Dedifferentiated amniotic fluid mesenchymal stem cell (primary cell): ENCODE results near the gene ST6GAL1.

Experiments
- DNase-seq: peaks from one replicate; pipeline ENCODE4 v3.0.0-alpha.2; 2016; ENCODE audit errors: extremely low spot score

The ST6GAL1 gene

DNA sequence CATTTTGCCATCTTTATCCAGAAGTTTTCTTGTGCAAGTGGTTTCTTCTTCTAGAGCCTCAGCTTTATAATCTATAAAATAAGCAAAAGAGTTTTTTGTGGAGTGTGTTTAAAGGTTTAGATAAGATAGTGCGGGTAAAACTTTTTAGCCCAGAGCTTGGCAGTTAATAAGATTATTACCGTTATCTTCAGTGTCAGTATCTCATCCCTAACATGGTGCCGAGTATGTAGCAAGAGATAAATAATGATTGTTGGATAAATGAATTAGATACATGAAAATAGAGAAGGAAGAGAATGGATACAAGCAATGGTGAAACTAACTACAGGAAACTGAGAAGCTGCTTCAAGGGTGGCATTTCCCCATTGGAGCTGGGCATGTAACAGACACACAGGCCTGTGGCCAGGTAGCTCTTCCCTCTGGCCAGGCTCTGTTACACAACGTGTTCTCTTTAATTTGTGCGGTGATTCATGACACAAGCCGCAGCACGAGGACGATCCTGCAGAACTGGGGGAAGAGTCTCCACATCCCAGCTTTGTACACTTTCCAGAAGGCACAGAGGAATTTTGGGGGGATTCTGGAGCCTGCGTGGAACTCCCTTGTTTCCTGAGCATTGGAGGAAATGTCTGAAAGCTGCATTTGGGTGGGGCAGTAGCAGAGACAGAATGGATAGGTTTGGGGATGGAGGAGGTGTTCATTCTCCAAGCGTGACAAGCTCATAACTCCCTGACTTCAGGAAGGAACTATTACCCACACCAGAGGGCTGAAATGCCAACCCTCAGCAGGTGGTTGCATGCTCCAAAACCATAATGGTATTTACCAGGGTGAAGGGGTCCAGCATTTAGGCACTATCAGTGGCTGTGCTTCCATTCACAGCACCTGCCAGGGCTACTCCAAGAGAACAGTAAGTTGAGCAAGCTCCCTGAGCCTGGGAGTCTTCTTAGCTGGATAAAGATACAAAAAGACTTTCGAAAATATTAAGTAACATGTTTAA, 14.2 kb upstream of the ST6GAL1 start:
- DNase-seq: no peak

DNA sequence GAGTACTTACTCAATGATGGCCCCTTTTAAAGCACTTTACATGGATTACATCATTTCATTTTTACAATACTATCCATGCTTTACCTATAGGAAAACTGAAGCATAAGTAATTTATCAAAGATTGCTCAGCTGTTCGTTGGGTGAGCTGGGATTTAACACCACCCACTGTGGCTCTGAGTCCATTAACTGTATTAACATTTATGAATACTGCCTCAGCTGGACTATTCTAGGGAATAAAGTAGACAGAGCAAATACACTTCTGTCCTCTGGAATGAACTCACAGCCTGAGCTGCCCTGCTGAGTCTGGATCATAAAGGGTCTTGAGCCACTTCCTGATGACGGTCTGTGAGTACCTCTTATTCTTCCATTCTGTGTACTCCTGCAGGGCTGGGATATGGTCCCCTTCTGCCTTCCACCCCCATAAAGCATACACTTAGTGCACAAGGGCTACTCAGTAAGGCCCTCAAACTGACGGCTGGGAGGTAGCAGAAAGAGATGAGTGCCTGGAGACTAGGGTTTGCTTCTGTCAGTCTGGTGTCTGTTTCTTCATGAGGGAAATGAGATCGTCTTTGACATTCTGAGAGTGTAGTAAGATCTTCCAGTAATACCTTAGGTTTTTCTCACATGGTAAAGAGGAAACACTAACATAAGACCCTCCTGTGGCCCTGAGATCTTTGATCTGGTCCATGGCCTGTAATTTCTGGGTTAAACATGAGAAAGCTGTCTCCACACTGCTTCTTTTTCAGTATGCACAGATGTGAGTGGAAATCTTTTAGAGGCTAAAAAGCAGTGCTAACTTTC, 12.6 kb upstream of the ST6GAL1 start:
- DNase-seq: no peak

DNA sequence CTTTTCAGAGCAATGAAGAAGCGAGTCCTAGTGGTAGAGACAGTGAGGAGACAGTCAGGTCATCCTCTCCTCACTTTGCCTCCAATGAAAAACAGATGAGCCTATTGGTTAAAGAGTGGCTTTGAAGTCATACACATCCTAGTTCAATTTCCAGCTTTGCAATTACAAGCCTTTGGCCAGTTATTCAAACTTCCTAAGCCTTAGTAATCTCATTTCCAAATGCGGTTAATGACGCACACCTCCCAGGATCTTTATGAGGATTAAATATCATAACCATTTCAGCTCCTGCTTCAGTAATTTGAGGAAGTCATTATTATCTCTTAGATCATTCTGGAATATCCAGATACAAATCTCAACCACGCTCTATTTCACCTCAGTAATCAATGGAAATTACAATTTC, 10.0 kb upstream of the ST6GAL1 start:
- DNase-seq: no peak

DNA sequence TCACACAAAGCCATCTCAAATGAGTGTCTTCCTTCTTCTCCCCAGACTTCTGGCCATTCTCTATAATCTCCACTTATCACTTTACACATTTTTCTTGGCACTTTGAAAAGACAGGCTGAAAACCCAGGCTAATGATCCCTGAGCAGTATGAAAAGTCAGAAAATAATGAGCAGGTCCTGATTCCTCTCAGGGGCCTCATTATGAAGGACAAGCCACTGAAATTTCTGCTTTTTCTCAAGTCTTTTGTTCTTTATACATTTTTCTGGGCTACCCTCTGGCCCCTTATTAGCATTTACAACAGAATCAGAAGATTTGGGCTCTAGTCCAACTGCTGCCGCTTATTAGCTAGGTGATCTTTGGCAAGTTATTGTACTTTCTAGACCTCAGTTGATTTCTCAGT, 9.5 kb upstream of the ST6GAL1 start:
- DNase-seq: no peak

DNA sequence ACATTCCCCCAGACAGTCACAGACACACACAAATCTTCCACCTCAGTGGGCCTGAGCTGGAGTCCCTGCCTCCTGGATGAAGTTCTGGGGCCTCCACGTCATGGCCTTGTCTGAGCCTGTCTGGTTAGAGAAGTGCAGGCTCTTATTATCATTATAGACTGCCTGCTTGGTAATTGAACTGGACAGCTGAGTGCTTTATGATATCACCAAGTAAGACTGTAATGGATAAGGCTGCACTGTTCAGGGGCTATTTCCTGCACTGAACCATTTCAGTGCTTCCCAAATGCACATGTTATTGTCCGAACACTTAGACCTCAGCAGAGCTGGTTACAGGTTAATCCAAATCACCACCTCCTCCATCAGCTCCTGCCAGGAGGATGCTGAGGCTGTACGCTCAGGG, 8.7 kb upstream of the ST6GAL1 start:
- DNase-seq: no peak

DNA sequence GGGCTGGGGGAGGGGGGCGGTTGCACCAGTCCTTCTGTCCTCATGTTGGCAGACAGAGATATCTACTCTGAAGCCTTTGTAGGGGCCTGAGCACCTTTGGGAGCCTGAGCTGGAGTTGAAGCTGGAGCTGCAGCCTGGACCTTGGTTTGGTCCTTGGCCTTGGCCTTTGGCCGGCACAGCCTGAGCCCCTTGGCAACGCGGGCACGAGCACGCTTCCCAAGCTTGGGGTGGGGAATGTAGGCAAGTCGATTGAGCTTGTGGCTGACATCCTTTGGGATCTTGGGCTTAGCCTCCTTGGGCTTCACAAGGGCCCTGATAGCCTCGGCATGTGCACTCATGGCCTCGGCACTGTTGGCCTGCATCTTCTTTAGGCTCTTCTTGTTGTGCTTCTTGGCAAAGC, 8.1 kb upstream of the ST6GAL1 start:
- DNase-seq: no peak

DNA sequence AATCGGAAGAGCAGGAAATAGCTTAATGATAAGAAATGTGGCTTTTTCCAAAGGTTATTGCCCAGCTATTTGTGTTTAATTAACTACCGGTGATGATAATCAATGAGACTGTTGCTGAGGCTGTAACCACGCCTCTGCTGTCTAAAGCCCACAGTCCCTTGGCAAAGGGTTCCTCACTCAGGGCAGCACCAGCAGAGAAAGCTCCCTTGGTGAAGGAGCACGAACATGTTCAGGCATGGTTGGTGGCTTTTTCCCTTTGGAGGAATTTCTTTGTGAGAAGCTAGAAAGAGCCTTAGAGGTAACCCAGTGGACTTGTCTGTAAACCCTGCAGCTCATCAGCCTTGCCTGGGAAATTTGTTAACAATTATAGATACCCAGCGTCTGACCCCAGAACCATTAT, 7.5 kb upstream of the ST6GAL1 start:
- no peak for DNase-seq

DNA sequence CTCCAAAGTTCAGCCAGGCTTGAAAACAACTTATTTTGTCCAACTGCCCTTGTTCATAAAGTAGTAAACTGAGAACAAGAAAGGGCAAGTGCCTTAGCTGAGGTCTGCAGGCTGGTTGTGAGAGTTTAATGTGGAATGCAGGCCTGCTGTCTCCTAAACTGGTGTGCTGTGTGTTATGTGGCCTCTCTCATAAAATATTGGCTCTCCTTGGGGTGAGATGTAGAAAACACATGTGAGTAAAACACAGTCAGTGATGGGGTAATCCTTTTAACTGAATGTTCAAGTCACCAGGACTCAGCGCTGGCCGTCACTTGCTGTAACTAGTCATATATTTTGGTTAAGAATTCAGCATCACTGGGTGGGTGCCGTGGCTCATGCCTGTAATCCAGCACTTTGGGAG, 7.1 kb upstream of the ST6GAL1 start:
- no peak for DNase-seq

DNA sequence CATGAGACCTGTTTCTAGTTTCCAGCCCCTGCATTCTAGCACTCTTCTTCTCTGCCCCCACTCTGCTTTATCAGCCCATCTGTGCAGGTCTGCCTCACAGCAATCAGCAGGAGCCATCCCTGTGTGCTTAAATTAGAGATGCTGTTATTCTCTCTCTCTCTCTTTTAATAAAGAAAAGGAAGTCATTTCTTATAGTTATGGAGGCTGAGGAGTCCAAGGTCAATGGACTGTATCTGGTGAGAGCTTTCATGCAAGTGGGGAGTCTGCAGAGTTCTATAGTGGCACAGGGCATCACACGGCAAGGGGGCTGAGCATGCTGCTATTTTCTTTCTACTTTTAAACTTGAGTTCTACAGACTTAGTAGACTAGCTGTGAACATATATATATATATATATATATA, 4.5 kb upstream of the ST6GAL1 start:
- DNase-seq: no peak

DNA sequence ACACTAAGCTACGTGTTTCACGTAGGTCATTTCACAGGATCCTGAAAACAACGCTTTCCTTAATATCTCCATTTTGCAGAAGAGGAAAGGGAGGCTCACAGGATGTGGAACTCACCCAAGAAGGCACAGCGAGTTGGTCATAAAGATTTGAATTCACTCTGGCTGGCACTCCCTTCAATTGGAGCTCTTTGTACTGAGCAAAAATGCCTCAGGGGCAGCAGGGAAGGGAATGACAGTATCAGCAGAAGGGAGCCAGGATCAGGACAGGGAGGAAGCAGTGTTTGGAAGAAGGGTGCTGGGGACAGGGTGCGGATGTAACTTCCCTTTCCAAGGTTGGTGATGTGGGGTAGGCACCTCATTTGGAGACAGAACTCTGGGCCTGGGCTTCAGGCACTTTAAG, 1.1 kb upstream of the ST6GAL1 start:
- no peak for DNase-seq

DNA sequence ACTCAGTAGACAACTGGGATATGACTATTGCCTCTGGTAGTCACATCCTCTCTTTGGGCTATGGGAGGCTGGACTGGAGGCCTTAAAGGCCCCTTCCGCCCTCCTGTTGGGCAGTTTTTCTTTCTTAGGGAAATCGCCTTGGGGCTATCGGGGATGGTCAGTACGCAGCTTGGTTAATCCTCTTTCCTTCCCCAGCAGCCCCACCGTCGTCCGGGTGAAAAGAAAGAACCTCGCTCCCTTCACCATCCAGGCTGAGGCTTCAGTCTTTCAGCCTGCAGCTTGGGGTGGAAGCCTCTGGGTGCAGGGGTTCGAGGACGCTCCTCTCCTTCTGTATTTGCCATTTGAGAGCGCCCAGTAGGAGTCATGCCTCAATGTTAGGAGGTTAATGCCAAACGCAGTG, 641 bp upstream of the ST6GAL1 start:
- DNase-seq: no peak

DNA sequence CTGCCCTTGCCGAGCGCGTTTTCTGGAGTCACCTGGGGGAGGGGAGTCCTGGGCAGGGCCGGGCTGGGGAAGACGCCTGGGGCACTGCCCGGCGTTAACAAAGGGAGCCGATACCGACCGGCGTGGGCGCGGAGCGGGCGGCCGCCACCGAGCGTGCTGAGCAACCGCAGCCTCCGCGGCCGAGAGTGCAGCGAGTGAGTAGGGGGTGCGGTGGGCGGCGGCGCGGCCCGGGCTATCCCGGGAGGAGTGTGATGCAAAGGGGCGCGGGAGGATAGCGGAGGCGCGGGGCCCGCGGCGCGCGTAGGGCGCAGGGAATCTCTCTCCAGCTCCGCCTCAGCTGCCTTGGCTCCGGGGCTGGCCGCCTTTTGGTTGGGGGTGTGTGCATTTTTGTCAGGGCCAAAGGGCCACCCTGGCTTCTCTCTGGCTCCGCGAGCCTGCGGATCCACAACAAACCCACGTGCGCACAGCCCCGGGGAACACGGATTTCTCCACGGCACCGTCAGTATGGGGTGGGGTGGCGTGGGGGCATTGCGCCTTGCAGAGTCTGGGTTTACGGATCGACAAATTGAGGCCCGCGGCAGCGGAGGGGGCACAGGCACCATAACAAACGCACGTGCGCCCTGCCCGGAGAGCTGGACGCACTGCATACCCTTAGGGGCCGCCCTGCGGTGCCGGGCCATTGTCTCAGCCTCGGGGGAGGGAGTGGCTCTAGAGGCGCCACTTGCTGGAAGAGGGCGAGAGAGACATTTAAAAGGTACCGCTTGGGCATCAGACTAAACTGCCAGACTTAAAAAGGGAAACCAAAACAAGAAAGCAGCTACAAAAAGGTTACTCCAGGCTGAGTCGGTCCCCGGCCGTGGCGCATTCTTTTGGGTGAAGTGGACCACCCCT, 560 bp downstream of the ST6GAL1 start:
- DNase-seq: peak; percentile 26

DNA sequence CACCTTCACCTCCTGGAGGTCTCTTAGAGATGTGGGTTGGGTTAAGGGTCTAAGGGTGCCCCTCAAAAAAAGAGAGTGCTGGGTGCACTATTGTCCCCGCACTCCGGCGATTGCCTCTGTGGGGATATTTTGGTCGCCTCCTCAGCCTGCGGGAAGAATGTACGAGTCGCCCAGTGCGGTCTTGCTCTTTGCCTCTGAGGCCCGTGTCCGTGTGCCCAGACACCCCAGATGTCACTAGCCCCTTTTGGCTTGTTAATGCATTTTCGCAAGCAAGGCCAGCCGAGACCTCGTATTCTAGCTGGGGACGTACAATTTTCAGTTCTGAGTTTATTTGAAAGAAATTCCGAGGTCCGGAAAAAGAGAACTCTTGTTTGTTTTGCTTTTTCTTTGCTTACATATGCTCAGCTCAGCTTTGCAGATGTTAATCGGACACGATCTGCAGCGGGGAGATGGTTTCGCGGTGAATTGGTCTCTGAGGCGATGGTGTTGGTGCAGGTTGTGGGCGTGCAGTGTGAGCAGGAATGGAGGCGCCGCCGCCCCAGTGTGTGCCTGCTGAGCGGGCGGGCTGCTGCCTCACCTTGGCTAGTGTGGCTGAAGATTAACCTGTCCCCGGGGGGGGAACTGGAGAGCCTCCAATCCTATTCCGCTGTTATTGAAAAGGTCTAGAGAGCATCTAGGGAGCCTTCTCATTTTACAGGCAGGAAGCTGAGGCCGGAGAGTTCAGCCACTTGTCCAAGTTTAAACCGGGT, 1.4 kb downstream of the ST6GAL1 start:
- DNase-seq: peak; percentile 16

DNA sequence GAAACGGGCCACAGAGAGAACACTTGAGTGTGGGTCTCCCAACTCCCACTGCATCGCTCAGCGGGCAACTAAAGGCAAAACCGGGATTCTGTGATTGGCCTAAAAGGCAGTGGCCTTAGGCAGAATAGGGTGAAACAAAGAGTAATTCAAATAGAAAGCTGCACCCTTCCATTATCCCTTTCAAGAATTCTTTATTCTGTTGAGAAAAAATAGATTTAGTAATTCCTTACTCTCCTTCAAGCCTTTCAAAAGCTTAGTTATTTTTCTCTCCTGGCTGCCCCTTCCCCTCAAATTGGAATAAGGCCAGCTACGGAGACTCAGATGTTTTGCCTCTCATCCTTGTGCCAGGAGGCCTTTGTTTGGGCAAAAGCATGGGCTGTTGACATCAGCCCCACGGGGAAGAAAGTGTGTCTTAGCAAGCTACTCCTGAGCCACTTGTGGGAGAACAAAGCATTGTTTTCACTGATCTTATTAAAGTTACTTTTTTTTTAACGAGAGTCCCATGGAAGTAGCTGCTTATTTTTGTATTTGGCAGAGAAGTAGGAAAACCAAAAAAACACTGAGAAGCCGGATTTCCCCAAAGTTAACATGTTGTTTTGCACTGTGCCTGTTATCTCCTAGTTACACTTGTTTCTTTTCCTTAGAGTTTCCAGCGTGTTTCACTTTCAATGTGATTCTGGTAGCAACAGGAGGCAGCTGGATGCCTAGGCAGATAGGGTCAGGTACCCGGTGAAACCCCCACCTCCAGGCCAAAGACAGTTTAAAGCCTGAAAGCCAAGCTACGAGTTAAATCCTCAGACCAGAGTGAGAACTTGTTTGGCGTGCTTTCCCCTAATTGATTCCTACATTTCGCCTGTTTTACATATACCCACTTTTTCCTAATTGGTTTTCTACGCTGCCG, 2.2 kb downstream of the ST6GAL1 start:
- no peak for DNase-seq

DNA sequence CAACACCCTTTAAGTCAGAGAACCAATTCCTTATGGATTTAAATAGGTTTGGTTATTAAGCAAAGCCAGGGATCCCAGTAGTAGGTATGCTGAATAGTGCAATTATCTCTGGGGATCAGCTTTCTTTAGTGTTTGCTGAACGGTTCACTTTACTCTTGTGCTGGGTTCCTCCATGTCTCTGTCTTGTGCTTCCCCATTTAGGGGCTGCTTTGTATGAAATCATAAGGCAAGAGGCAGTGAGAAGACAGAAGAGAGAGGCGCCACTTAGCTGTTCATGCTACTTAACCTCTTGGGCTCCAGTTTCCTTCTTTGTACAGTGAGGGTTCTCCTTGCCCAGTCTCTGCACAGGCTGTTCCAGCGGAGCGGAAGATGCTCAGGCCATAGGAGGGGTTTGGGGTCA, 3.5 kb downstream of the ST6GAL1 start:
- DNase-seq: no peak

DNA sequence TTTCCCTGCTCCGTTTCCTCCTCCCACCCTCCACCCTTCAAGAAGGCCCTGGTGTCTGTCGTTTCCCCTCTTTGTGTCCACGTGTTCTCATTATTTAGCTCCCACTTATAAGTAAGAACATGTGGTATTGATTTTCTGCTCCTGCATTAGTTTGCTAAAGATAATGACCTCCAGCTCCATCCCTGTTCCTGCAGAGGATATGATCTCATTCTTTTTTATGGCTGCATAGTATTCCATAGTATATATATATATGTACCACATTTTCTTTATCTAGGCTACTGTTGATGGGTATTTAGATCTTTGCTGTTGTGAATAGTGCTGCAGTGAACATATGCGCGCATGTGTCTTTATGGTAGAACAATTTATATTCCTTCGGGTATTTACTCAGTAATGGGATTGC, 4.8 kb downstream of the ST6GAL1 start:
- DNase-seq: no peak

DNA sequence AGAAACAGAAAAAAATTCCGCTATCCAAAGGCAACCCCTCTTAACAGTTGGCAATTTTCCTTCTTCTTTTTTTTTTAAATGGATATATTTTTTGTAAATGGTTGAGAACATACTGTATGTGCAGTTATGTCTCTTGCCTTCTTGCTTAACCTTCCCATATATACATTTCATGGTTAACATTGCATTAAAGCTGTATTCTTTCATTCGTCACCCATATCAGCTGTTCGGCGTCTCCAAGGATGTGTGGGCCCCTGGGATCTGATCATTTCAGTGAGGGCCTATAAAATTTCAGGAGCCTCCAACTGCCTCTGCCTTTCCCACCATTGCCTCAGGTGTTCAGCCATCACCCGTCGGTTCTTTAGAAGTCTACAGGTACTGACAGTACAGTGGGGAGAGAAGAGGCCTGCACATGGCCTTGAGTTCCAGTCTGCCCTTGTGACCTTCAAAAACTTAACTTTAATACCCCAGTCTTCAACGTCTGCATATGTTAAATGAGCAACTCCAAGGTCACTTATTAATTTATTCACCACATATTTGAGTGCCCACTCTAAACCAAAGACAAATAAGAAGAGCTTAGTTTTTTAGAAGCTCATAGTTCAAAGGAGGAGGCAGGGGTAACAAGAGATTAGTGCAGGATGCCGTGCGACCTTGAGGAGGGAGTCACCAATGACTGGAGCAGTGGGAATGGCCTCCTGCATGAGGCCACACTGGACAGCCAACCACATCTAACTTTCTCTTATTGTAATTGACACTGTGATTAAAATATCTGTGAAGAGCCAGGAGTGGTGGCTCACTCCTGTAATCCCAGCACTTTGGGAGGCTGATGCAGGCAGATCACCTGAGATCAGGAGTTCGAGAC, 6.9 kb downstream of the ST6GAL1 start:
- no peak for DNase-seq

DNA sequence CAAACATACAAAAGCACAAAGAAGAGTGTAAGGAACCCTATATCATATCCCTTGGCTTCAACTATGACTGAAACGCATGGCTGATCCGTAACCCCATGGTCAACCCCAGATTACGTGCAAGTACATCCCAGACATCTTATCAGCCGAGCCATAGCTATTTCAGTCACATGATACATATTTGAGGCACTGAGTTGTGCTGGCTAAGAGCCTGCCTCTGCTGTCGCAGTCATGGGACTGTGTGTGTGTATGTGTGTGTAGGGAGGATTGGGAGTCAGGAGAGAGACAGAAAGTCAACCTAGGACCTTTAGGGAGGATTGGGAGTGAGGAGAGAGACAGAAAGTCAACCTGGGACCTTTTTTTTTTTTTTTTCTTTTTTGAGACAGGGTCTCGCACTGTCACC, 8.4 kb downstream of the ST6GAL1 start:
- no peak for DNase-seq

DNA sequence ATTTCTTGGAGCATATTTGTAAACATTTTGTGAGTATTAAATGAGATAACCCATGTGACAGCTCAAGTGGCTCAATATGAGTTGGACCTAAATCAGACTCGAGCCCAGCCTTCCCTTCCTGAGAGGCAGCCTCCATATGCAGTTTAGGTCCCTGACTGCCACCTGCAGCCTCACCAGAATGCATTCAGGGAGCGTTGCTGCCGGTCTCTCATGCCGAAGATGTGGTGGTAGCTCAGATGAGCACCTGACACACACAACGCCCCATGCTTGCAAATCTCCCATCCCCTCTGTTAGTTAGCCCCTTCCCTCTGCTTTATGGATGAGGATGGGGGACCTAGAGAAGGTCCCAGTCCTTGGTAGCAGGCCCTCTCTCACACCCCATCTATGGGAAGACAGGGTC, 9.2 kb downstream of the ST6GAL1 start:
- DNase-seq: no peak
